GM18499 (cell line): ENCODE data around the gene GAMT.

Experiments
- ATAC-seq: cut with Tn5 transposase; IDR thresholded peaks from one replicate; pipeline ENCODE4 v1.9.1; 2021; ENCODE audit warnings: moderate number of reproducible peaks; ENCODE audit not compliant: insufficient read depth, unreplicated experiment

The GAMT gene

GRCh38 chr19:1402411-1403070 lies 1.2 kb upstream of the GAMT start:
- ATAC-seq, result no peak

- ATAC-seq, result no peak
These were observed 511 bp upstream of the GAMT start for GRCh38 chr19:1401889-1402217.

GRCh38 chr19:1400281-1401137 lies 833 bp downstream of the GAMT start:
- no peak for ATAC-seq

GRCh38 chr19:1399745-1400144 lies 1.6 kb downstream of the GAMT start:
- ATAC-seq, result no peak

- ATAC-seq, result no peak
These were observed 2.3 kb downstream of the GAMT start for GRCh38 chr19:1399079-1399478.

- ATAC-seq, result no peak
These were observed 3.5 kb downstream of the GAMT start for GRCh38 chr19:1397838-1398237.

GRCh38 chr19:1396768-1397679 lies 4.3 kb downstream of the GAMT start:
- ATAC-seq, result no peak

GRCh38 chr19:1396019-1396767 lies 5.1 kb downstream of the GAMT start:
- ATAC-seq, result no peak

GRCh38 chr19:1395194-1396018 lies 5.9 kb downstream of the GAMT start:
- ATAC-seq, result no peak

- ATAC-seq, result no peak
These were observed 6.8 kb downstream of the GAMT start for GRCh38 chr19:1394252-1395193.

- no peak for ATAC-seq
These were observed 7.5 kb downstream of the GAMT start for GRCh38 chr19:1393841-1394240.

- ATAC-seq, result no peak
These were observed 8.3 kb downstream of the GAMT start for GRCh38 chr19:1392939-1393530.

- no peak for ATAC-seq
These were observed 8.9 kb downstream of the GAMT start for GRCh38 chr19:1392407-1392806.

- no peak for ATAC-seq
These were observed 10.4 kb downstream of the GAMT start for GRCh38 chr19:1390890-1391423.

GRCh38 chr19:1389033-1389940 lies 12.1 kb downstream of the GAMT start:
- no peak for ATAC-seq

GRCh38 chr19:1388637-1389026 lies 12.7 kb downstream of the GAMT start:
- ATAC-seq, result no peak
